ENCODE data around the gene SPOCK2. TPM values are rescaled to one million over a fixed set of nuclear protein-coding genes. Genes with fewer than 3 reads are reported as not detected.
"Not testable (repeated sequence)": the region's sequence is repeated elsewhere in the genome, so short reads cannot be mapped to it uniquely, and the experiment has no call there.

The SPOCK2 gene
- 27.9 and 63.7 TPM in 2 replicates for total RNA-seq

GRCh38 chr10:72087969-72088888 lies at the start of gene SPOCK2:
TSS of gene SPOCK2 (minus strand) at chr10:72088551. CDS start at chr10:72088328, 223 bp downstream.
- no peak for TF ChIP-seq CTCF (conservative IDR thresholded peaks at IDR 0.05; ENCODE audit: low read depth, low read length)
- peak within 1 kb of the TSS; percentile 39 for H3K4me3 ChIP-seq (ENCODE audit: low read depth, low read length)
- DNase-seq (ENCODE audit: low read depth), result no peak

GRCh38 chr10:72137583-72137982 lies 49.2 kb upstream of the SPOCK2 start:
- H3K4me3 ChIP-seq (ENCODE audit: low read depth, low read length), result no peak overlapping the region
- no peak for DNase-seq (ENCODE audit: low read depth)
- TF ChIP-seq CTCF (conservative IDR thresholded peaks at IDR 0.05; ENCODE audit: low read depth, low read length), result no peak

GRCh38 chr10:72136225-72136624 lies 47.9 kb upstream of the SPOCK2 start:
- not testable (repeated sequence) for H3K4me3 ChIP-seq (ENCODE audit: low read depth, low read length); DNase-seq (ENCODE audit: low read depth)

- H3K4me3 ChIP-seq (ENCODE audit: low read depth, low read length), result no peak overlapping the region
- DNase-seq (ENCODE audit: low read depth), result no peak
- no peak for TF ChIP-seq CTCF (conservative IDR thresholded peaks at IDR 0.05; ENCODE audit: low read depth, low read length)
Measured at GRCh38 chr10:72134785-72135767, 46.7 kb upstream of the SPOCK2 start.

GRCh38 chr10:72133517-72133916 lies 45.2 kb upstream of the SPOCK2 start:
- peak; percentile 15 for DNase-seq (ENCODE audit: low read depth)
- no peak overlapping the region for H3K4me3 ChIP-seq (ENCODE audit: low read depth, low read length)
- no peak for TF ChIP-seq CTCF (conservative IDR thresholded peaks at IDR 0.05; ENCODE audit: low read depth, low read length)

- TF ChIP-seq CTCF (conservative IDR thresholded peaks at IDR 0.05; ENCODE audit: low read depth, low read length), result no peak
- no peak overlapping the region for H3K4me3 ChIP-seq (ENCODE audit: low read depth, low read length)
- DNase-seq (ENCODE audit: low read depth), result no peak
Measured at GRCh38 chr10:72132854-72133253, 44.5 kb upstream of the SPOCK2 start.

GRCh38 chr10:72127571-72127970 lies 39.2 kb upstream of the SPOCK2 start:
- no peak for TF ChIP-seq CTCF (conservative IDR thresholded peaks at IDR 0.05; ENCODE audit: low read depth, low read length)
- H3K4me3 ChIP-seq (ENCODE audit: low read depth, low read length), result no peak overlapping the region
- no peak for DNase-seq (ENCODE audit: low read depth)
